Subcutaneous adipose tissue (tissue), 4 donors: Measurements from ENCODE around the gene ZNF57. TPM values are rescaled to one million over a fixed set of nuclear protein-coding genes. Genes with fewer than 3 reads are reported as not detected.

Source experiments
- CTCF ChIP-seq: fragments of 450-650 bp; IDR thresholded peaks from one replicate; pipeline ENCODE4 v1.5.1; 2016; ENCODE audit warnings: low read depth, mild to moderate bottlenecking, control low read depth, antibody characterized with exemption, moderate library complexity
- total RNA-seq, 4 donors: library from RNA; depleted of rRNA; stranded (reverse); fragments of >200 nt; gene quantifications; one replicate each; pipeline ENCODE4 v1.1.0, GENCODE V29; 2016

The ZNF57 gene
- total RNA-seq, 4 donors from 2014 or later = 2.9 to 5.5 (median 3.5) TPM

- TF ChIP-seq CTCF = no peak
Observed at GRCh38 chr19:2885736-2886135, 15.0 kb upstream of the ZNF57 start.

- TF ChIP-seq CTCF = no peak
Observed at GRCh38 chr19:2887391-2887914, 13.3 kb upstream of the ZNF57 start.

- no peak for TF ChIP-seq CTCF
Observed at GRCh38 chr19:2888731-2889224, 11.9 kb upstream of the ZNF57 start.

GRCh38 chr19:2896694-2897093, 4.0 kb upstream of the ZNF57 start:
- no peak for TF ChIP-seq CTCF

GRCh38 chr19:2902590-2903218, 2.0 kb downstream of the ZNF57 start:
- no peak for TF ChIP-seq CTCF

GRCh38 chr19:2905918-2906519, 5.3 kb downstream of the ZNF57 start:
- TF ChIP-seq CTCF = no peak

- TF ChIP-seq CTCF = no peak
Observed at GRCh38 chr19:2906631-2907195, 6.0 kb downstream of the ZNF57 start.
